ENCODE measurements around the gene USP7. TPM values are rescaled to one million over a fixed set of nuclear protein-coding genes. Genes with fewer than 3 reads are reported as not detected.
A peak's percentile ranks its signal among the peaks of the same experiment; 100 is the strongest.
"Not testable (repeated sequence)": the region's sequence is repeated elsewhere in the genome, so short reads cannot be mapped to it uniquely, and the experiment has no call there.

The USP7 gene
- total RNA-seq, 2 experiments from 2014 or later = 259 to 268 TPM

DNA sequence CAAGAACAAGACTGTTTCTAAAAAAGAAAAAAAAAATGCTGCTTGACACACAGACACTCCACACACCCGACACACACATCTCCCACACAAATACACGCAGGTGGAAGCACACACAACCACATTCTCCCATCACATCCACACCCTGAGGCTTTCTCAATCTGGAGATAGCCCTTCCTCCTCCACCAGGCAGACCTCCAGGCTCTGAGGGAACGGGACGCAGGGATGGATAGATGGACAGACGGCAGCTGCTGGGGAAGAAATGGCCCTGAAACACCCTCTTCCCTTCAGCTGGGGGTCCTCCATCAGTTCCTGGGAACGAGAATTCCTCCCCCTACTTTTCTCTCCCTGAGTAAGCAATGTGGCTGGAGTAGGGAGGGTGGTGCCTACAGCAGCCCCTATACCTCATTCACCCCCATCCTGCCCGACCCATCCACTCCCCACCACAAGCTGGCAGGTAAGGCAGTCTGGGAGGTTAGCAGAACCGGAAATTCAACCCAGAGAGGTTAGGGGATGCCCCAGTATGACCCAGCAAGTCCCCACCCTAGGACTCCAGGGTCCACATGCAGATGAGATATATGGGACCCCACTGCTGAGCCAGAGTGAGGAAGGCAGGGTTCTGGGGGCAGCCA is 85.7 kb downstream of the USP7 start:
- ATAC-seq (ENCODE audit: poor library complexity) (no peak), DNase-seq (peak in 1 of 14 experiments; percentile 39)
- Mint-ChIP-seq H3K4me3 (no peak overlapping the region), H3K4me1 (ENCODE audit: low read depth) (peaks cover 10% of the 10 kb centered on the region), H3K36me3 (ENCODE audit: low read depth) (no peaks in the 10 kb centered on the region), H3K27ac (no peak overlapping the region), H3K9me3 (no peaks in the 10 kb centered on the region), H3K27me3 (no peaks in the 10 kb centered on the region)
- Histone ChIP-seq H3K27ac (ENCODE audit: low read depth in 1 of 2, low read length in 2 of 2) (no peak overlapping the region), H3K4me3 (ENCODE audit: low read length) (no peak overlapping the region), H3K36me3 (ENCODE audit: insufficient read depth, low read length) (no peaks in the 10 kb centered on the region), H3K9me3 (ENCODE audit: control insufficient read depth in 1 of 2, insufficient read depth in 1 of 2, low read length in 2 of 2) (no peaks in the 10 kb centered on the region), H3K27me3 (ENCODE audit: control insufficient read depth in 1 of 2, insufficient read depth in 2 of 2, low read length in 2 of 2) (no peaks in the 10 kb centered on the region), H3K4me1 (ENCODE audit: insufficient read depth, low read length) (peaks cover 19% of the 10 kb centered on the region)
- ChIA-PET CTCF (interaction anchor here (2.9 kb wide), 1 partner anchor 13 kb away, joined by 13 read pairs; no protein-coding TSS in a partner anchor), POLR2A (interaction anchor here (0.7 kb wide), 1 partner anchor 9 kb away, joined by 4 read pairs; the partner anchor contains the start of gene CARHSP1)
- no peak for TF ChIP-seq CTCF (IDR thresholded peaks at IDR 0.05)
- intact Hi-C loops (cut with DNase I, micrococcal nuclease) = no loop called here

DNA sequence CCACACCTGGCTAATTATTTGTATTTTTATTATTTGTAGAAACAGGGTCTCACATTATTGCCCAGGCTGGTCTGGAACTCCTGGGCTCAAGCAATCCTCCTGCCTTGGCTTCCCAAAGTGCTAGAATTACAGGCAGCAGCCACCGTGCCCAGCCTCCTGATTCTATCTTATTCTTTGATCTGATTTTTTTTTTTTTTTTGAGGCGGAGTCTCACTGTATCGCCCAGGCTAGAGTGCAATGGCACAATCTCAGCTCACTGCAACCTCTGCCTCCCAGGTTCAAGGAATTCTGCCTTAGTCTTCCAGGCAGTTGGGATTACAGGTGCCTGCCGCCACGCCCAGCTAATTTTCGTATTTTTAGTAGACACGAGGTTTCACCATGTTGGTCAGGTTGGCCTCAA is 88.4 kb downstream of the USP7 start:
- H3K27ac Mint-ChIP-seq; H3K9me3 Mint-ChIP-seq; H3K27ac ChIP-seq (ENCODE audit: low read depth in 1 of 2, low read length in 2 of 2); H3K4me3 ChIP-seq (ENCODE audit: low read length); H3K36me3 ChIP-seq (ENCODE audit: insufficient read depth, low read length); H3K36me3 Mint-ChIP-seq (ENCODE audit: low read depth); H3K27me3 ChIP-seq (ENCODE audit: control insufficient read depth in 1 of 2, insufficient read depth in 2 of 2, low read length in 2 of 2); H3K9me3 ChIP-seq (ENCODE audit: control insufficient read depth in 1 of 2, insufficient read depth in 1 of 2, low read length in 2 of 2); H3K27me3 Mint-ChIP-seq; ATAC-seq (ENCODE audit: poor library complexity); H3K4me3 Mint-ChIP-seq; DNase-seq; intact Hi-C loops (cut with DNase I, micrococcal nuclease): not testable (repeated sequence)
- ChIA-PET POLR2A (interaction anchor here (0.8 kb wide), 1 partner anchor 216 kb away, joined by 4 read pairs; the partner anchor contains the start of gene HAPSTR1), CTCF (interaction anchor here (0.7 kb wide), 1 partner anchor 25 kb away, joined by 3 read pairs; no protein-coding TSS in a partner anchor)
- peaks cover 26% of the 10 kb centered on the region for H3K4me1 ChIP-seq (ENCODE audit: insufficient read depth, low read length)
- peaks cover 19% of the 10 kb centered on the region for H3K4me1 Mint-ChIP-seq (ENCODE audit: low read depth)

DNA sequence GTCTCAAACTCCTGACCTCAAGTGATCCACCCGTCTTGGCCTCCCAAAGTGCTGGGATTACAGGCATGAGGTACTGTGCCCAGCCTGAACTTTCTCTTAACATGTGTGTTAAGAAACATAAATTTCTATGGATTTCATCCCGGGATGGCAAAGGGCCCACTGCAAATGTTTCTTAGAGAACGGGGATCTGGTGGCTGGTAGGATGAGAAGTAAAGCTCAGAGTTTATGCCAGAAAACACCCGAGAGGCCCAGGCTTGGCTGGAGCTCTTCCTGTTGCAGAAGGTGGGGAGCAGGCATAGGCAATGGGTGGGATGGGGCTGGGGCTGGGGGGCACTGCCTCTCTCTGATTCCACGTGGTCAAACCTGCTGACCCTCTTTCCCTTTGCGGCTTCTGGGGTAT is 89.3 kb downstream of the USP7 start:
- Mint-ChIP-seq H3K27me3 (no peaks in the 10 kb centered on the region), H3K4me1 (ENCODE audit: low read depth) (peaks cover 20% of the 10 kb centered on the region), H3K36me3 (ENCODE audit: low read depth) (no peaks in the 10 kb centered on the region), H3K9me3 (no peaks in the 10 kb centered on the region), H3K4me3 (peak overlapping the region; percentile 15), H3K27ac (peak overlapping the region; percentile 50)
- no peak for TF ChIP-seq CTCF (IDR thresholded peaks at IDR 0.05)
- H3K27me3 ChIP-seq (ENCODE audit: control insufficient read depth in 1 of 2, insufficient read depth in 2 of 2, low read length in 2 of 2) = no peaks in the 10 kb centered on the region
- H3K27ac ChIP-seq (ENCODE audit: low read depth in 1 of 2, low read length in 2 of 2) = no peak overlapping the region
- no peak overlapping the region for H3K4me3 ChIP-seq (ENCODE audit: low read length)
- H3K9me3 ChIP-seq (ENCODE audit: control insufficient read depth in 1 of 2, insufficient read depth in 1 of 2, low read length in 2 of 2) = no peaks in the 10 kb centered on the region
- intact Hi-C loops (cut with DNase I, micrococcal nuclease) = loop anchor here in 1 of 2 experiments (5.0 kb wide), 1 partner anchor 252 kb away; the partner anchor contains the start of gene METTL22
- POLR2A ChIA-PET = interaction anchor here (0.8 kb wide), 1 partner anchor 217 kb away, joined by 4 read pairs; the partner anchor contains the start of gene HAPSTR1
- CTCF ChIA-PET = no interaction called here
- no peak for ATAC-seq (ENCODE audit: poor library complexity)
- H3K4me1 ChIP-seq (ENCODE audit: insufficient read depth, low read length) = peaks cover 31% of the 10 kb centered on the region
- no peaks in the 10 kb centered on the region for H3K36me3 ChIP-seq (ENCODE audit: insufficient read depth, low read length)
- DNase-seq = no peak

DNA sequence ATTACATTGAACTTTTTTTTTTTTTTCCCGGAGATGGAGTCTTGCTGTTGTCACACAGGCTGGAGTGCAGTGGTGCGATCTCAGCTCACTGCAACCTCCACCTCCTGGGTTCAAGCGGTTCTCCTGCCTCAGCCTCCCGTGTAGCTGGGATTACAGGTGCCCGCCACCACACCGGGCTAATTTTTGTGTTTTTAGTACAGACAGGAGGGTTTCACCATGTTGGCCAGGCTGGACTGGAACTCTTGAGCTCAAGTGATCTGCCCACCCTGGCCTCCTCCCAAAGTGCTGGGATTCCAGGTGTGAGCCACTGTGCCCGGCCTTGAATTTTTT is 89.9 kb downstream of the USP7 start:
- H3K9me3 Mint-ChIP-seq; H3K9me3 ChIP-seq (ENCODE audit: control insufficient read depth in 1 of 2, insufficient read depth in 1 of 2, low read length in 2 of 2); H3K36me3 ChIP-seq (ENCODE audit: insufficient read depth, low read length); DNase-seq; H3K27ac ChIP-seq (ENCODE audit: low read depth in 1 of 2, low read length in 2 of 2); ATAC-seq (ENCODE audit: poor library complexity); CTCF ChIA-PET; H3K36me3 Mint-ChIP-seq (ENCODE audit: low read depth); H3K4me3 ChIP-seq (ENCODE audit: low read length); H3K27me3 Mint-ChIP-seq; H3K27me3 ChIP-seq (ENCODE audit: control insufficient read depth in 1 of 2, insufficient read depth in 2 of 2, low read length in 2 of 2); POLR2A ChIA-PET; H3K4me3 Mint-ChIP-seq: not testable (repeated sequence)
- Mint-ChIP-seq H3K4me1 (ENCODE audit: low read depth) (peaks cover 24% of the 10 kb centered on the region), H3K27ac (peak overlapping the region; percentile 17)
- intact Hi-C loops (cut with DNase I, micrococcal nuclease) = loop anchor here in 1 of 2 experiments (5.0 kb wide), 1 partner anchor 252 kb away; the partner anchor contains the start of gene METTL22
- H3K4me1 ChIP-seq (ENCODE audit: insufficient read depth, low read length) = peaks cover 34% of the 10 kb centered on the region

Data from CD4-positive, alpha-beta T cell (primary cell).